ENCODE measurements around the gene MORN1.
A peak's percentile ranks its signal among the peaks of the same experiment; 100 is the strongest.

Gene MORN1

GRCh38 chr1:2384941-2385481 lies 6.3 kb downstream of the MORN1 start:
- DNase-seq, result no peak

DNA sequence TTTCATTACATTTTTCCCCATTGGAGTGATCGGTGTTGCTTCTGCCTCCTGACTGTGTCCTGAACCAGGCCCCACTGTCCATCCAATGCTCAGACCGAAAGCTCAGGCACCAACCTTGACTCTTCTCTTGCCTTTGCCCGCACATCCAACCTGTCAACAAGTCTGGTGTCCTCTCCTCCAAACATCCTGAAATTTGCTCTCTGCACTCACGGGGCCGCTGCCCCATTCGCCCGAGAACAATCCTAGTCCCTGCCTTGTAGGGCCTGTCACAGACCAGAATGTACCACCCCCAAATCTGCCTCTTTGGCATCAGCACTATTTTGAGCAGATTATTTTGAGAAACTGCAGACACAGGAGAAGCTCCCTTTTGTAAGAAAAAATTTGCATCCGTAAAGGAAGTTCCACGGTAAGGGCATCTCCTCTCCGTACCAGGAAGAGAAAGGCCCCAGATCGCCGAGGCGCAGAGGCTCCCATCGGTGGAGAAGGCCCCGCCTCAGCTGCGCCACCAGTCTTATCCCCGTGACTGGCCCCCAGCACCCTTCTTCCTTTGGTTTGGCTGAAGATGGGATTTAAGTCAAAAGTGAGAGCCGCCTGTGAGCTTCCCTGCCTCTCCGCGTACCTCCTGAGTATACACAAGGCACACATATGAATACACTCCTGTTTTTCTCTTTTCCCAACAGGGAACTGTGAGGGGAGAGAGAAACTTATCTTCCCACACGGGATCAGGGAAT lies 7.1 kb downstream of the MORN1 start:
- DNase-seq, result no peak

DNA sequence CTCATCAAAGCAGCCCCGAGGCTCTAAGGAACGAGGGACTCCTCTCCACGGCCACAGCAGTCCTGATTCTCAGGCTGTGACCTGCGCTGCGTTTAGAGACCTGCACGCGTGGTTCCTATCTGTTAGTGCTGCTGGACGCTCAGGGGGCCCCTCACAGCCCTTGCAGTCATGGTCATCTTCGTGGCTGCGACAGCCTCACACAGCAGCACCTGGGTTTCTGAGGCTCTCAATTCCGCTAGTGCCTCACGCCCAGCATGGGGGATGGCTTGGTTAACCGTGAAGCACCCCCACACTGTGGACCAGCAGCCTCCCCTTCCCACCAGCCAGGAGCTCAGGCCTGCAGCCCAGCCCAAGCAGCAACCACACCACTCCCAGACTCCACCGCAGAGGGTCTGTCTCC lies 7.8 kb downstream of the MORN1 start:
- DNase-seq, result no peak

- peak; percentile 88 for DNase-seq
Measured at GRCh38 chr1:2382621-2383361, 8.6 kb downstream of the MORN1 start.

DNA sequence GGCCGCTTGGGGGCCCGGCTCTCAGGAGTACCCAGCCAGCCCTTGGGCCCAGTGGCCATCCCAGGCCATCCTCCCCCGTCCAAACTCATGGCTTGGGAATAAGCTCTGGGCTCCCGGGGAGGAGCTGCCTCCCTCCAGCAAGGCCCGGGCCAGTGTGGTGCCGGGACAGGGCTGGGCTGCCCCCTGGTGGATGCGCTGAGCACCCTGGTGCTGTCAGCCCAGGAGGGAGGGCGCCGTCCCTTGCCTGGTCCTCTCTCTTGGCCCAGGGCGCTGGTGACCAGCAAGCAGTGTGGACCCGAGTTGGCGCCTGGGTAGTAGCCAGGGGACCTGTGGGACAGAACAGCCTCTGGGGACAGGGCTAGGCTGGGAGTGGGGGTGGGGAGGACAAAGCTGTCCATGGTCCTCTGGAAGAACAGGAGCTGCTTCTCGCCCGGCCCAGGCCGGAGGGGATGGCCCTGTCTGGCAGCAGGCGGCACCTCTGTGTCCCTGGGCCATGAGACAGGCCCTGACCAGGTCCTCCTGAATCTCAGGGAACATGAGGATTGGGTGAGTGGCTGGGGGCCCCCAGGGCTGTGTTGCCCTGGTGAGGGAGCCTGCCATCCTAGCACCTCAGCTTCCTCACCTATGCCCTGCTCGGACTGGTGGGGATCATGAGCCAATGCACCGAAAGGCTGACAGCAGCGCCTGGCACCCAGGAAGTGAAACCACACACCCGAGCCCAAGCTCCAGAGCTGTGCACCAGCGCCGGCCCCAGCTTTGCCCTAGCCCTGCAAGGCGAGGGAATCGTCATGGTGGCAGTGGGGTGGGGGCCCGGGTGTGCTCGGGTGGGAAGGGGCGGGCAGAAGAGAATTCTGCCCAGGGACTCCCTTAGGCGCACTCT lies 9.4 kb downstream of the MORN1 start:
- DNase-seq, result peak; percentile 91

GRCh38 chr1:2380816-2381591 lies 10.3 kb downstream of the MORN1 start:
- no peak for DNase-seq

DNA sequence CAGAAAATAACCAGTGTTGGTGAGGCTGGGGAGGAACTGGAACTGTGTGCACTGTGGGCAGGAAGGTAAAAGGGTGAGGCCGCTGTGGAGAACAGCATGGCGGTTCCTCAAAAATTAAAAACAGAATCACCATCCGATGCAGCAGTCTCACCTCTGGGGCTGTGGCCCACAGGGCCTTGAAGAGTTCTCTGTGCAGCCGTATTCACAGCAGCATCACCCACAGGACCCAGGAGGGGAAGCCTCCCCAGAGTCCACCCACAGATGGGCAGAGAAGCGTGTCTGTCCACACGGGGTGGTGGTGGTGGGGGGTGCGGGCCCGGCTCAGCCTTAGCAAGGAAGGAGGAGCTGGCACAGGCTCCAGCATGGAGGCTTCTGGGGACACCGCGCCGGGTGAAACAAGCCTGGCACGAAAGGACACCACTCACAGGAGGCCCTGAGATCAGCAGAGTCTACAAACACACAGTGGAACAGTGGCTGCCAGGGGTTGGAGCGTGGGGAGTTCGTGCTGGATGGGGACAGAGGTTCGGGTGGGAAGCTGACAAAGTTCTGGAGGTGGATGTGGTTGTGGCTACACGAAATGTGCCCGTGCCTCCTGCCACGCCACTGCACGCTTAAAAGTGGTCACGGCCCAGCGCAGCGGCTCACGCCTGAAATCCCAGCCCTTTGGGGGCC lies 11.5 kb downstream of the MORN1 start:
- DNase-seq, result no peak

GRCh38 chr1:2378956-2379732 lies 12.2 kb downstream of the MORN1 start:
- no peak for DNase-seq

DNA sequence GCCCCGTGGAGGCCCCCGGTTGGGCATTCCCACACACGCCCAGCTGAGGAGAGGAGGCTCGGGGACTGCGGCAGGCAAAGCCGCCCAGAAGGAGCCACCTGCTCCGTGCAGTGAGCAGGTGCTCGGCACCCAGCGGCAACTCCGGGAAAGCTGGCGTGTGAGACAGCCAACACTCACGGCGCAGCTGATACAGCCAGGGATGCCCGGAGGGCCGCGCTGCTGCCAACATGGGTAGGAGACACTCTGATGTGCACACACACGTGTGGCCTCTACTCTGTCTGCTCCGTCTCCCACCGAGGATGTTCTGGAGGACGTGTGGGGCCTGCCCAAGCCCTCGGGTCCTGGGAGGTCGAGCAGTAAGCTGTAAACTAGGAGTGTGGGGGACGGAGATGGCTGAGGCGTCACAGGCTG lies 12.9 kb downstream of the MORN1 start:
- DNase-seq, result no peak

- DNase-seq, result no peak
Measured at GRCh38 chr1:2377751-2378440, 13.5 kb downstream of the MORN1 start.

- no peak for DNase-seq
Measured at GRCh38 chr1:2376931-2377672, 14.3 kb downstream of the MORN1 start.

DNA sequence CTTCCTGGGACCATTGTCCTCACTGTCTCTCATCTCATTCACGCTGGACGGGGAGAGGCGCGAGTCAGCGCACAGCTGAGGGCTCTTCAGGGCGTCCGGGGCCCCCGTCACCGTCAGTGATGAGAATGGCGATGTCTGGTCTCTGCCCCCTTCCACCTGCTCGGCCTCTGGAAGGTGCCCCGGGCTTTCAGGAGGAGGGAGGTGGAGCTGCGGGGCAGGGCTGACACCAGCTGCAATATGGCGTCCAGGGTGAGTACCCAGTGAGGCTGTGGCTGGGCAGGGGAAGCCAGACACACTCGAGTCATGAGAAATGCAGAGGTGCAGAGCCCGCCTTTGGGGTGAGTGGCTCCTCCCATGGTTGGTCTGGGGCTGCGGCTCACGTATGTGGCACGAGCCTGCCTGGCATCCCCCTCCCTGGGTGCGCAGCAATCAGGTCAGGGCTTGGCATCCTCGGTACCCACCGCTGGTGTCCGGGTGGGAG lies 15.1 kb downstream of the MORN1 start:
- DNase-seq, result no peak

DNA sequence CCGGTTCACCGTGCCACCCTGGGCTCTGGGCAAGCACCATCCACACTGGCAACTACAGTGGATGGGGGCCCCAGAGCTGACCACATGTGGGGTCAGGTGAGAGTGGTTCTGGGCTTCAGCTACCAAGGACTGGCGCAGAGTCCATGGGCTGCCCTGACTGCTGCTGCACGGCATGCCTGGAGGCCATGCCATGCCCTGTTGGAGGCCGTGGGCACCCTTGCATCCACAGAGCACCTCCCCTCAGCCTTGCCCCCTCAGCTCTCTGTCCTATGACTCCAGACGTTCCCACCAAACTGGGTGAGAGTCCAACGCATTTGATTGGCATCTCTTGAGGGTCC lies 15.5 kb downstream of the MORN1 start:
- no peak for DNase-seq

- no peak for DNase-seq
Measured at GRCh38 chr1:2375246-2375922, 16.0 kb downstream of the MORN1 start.

DNA sequence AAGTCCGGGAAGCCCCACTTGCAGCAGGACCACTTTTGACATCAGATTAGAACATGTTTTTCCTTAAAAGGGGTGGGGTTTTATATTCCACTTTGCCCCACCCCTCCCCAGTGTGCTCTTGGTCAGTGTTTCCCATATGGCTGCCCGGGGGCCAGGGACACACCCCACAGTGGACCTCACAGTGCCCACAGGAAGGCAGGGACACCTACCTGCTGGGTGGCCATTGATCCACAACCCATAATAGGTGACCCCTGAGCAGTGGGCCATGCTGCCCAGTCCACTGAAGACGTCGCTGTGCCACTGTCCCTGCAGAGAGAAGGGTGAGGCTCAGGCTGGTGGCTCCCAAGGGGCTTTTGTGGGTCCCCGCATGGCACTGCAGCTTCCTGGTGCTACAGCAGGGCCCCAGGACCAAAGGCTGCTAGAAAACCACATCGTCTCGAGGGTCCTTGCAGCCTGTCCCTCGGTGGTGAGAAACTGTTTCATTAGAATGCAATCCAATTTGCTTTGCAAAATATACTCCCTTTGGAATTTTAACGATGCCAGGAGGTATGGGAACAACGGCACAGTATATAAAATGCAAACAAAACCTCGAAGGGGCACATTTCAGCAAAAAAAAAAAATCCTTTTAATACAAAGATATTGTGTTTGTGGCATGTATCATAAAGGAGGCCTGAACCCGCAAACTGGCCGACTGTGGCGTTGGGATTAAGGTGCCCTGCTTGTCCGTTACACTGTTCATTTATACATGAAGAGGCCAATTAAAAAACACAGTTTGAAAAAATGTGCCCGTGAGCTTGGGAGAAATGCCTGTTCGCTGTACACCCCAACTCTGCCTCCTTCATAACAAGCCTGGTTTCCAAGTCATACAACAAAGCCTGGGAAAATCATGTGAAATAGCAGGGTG lies 16.9 kb downstream of the MORN1 start:
- DNase-seq, result no peak

DNA sequence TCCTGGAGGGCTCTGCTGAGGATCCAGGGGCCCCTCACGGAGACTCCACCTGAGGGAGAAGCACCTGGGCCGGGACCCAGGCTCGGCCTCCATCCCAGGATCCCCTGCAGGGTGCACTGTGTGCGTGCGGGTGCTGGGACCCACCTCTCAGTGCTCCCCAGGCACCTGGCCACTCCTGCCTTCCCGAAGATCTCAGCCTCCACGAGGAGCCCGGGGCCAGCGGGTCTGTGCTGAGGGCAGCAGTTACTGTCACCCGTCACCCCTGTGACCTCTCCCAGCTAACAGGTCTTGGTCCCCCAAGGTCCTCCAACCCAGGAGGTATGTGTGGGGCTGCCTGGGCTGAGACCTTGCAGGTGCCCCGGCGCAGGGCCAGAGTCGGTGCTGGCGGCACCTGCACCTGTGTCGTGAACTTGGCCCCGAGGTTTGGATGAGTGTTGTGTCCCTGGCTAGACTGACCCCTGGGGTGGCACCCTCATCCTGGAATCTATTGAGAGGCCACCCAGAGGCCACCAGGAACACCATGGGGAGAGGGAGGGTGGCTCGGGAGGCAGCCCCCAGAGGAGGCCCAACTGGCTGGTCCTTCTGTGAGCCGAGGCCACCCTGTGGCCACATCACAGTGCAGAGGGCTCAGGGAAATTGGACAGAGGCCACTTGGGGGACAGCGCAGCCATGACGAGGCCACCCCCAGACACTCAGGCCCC lies 17.7 kb downstream of the MORN1 start:
- no peak for DNase-seq

Measured in islet precursor cell (in vitro differentiated cells).